Measurements from ENCODE around the gene ADCY1.

The ADCY1 gene

DNA sequence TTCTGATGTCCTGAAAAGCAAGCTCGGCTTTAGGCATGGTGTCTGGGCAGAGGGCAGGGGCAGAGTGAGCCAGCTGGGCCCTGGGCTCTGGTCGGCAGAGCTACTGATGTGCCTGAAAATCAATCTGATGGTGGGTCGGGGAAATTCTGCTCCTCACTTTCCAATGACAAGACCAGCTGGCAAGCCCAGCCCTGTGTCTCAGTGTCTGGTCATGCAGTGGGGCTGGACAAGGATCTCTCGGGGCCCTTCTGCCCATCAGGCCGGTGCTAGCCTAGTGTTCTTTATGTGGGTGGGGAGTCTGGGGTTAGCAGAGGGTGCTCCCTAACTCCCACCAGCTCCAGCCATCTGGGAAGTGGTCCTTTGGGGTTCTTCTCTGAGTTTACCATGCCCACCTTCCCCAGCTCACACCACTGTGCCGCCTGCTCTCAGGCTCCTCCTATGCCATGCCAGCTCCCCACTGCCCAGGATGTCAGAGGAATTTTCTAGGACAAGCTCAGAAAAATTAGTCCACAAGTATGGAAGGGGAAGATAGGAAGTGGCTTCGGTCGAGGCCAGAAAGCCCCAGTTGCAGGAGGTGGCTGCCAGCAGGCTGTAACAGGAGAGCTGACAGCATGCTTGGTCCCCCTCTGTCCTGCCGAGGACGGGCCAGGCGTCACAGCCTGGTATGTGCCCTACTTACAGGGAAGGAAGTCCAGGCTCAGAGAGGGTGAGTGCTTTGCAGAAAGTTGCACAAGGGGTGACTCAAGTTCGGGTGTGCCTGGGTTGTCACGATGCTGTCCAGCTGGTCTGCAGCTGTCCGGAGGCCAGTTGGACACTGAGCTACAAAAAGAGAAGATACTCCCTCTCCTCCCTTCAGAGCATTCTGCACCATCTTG lies 135.2 kb downstream of the ADCY1 start:
- TF ChIP-seq, protein P1, sequence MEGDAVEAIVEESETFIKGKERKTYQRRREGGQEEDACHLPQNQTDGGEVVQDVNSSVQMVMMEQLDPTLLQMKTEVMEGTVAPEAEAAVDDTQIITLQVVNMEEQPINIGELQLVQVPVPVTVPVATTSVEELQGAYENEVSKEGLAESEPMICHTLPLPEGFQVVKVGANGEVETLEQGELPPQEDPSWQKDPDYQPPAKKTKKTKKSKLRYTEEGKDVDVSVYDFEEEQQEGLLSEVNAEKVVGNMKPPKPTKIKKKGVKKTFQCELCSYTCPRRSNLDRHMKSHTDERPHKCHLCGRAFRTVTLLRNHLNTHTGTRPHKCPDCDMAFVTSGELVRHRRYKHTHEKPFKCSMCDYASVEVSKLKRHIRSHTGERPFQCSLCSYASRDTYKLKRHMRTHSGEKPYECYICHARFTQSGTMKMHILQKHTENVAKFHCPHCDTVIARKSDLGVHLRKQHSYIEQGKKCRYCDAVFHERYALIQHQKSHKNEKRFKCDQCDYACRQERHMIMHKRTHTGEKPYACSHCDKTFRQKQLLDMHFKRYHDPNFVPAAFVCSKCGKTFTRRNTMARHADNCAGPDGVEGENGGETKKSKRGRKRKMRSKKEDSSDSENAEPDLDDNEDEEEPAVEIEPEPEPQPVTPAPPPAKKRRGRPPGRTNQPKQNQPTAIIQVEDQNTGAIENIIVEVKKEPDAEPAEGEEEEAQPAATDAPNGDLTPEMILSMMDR (IDR thresholded peaks at IDR 0.05), result no peak

DNA sequence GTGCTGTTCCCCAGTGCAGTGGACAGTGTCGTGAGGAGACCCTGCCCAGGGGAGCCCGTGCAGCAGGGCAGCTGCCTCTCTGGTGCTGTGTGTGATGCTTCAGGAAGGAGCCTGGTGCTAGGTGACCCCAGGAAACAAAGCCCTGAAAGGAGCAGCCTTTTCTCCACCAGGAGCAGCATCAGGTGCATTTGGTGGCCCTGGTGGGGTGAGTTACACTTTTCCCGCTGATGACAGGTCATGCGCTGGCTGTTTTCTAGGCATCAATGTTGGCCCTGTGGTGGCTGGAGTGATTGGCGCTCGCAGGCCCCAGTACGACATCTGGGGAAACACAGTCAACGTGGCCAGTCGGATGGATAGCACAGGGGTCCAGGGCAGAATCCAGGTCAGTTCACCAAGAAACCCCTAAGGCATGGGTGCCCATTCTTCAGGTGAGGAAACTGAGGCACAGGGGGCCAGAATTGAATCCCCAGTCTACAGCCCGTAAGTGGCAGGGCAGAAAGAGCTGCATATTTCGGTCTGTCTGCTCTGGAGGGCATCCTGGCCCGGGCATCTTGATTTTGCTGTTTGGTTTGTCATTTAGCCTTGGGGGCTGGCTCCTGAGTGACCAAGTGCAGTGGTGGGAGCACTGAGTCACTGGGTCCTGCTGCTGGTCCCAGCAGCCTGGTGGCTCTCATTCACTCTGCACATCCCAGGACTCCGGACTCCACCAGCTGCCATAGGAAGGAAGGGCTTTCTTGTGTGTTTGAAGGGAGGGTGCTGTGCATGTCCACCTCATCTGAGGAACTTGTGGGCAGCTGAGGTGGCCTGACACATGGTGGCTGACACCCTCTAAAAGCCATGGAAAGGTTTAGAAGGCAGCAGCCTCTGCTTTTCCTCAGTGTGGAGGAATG lies 136.3 kb downstream of the ADCY1 start:
- TF ChIP-seq, protein P1 (IDR thresholded peaks at IDR 0.05), result no peak

DNA sequence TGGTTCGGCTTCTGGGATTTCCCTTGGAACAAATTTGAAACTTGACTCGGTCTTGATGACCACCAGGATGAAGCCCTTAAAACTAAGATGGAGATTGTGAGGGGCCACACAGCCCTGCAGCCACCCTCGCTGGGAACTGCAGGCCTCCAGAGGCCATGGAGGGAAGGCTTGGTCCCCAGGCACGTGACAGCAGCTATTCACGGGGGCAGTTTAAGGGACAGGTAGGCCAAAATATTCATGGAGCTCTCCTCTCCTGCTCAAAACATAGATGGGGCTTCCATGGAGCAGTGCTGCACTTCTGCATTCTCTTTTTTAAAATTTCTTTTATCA lies 137.0 kb downstream of the ADCY1 start:
- TF ChIP-seq, protein P1 (IDR thresholded peaks at IDR 0.05), result no peak

DNA sequence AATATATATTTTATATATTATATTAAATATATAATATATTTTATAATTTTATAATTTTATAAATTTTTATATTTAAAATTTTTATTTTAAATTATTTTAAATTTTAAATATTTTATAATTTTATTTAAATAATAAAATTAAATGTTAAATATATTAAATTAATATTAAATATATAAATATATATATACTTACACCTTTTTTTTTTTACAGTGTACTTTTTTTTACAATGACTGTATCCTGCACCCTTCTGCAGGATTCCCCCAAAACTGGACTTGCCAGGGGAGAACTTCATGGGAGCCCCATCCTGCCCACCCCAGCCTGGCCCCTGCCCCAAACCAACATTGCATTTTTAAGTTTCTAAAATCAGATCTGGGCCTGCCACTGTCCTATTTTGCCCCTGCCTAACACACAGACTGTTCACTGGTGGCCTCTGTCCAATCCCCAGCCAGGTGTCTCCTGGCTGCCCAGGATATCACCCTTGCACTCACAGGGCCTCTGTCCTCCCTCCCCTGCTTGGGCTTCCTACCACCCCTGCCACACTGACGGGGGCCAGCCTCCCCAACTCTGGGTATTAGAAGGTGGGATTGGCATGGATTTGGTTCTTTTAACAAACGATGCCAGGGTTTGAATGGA lies 138.0 kb downstream of the ADCY1 start:
- TF ChIP-seq, protein P1 (IDR thresholded peaks at IDR 0.05), result no peak

DNA sequence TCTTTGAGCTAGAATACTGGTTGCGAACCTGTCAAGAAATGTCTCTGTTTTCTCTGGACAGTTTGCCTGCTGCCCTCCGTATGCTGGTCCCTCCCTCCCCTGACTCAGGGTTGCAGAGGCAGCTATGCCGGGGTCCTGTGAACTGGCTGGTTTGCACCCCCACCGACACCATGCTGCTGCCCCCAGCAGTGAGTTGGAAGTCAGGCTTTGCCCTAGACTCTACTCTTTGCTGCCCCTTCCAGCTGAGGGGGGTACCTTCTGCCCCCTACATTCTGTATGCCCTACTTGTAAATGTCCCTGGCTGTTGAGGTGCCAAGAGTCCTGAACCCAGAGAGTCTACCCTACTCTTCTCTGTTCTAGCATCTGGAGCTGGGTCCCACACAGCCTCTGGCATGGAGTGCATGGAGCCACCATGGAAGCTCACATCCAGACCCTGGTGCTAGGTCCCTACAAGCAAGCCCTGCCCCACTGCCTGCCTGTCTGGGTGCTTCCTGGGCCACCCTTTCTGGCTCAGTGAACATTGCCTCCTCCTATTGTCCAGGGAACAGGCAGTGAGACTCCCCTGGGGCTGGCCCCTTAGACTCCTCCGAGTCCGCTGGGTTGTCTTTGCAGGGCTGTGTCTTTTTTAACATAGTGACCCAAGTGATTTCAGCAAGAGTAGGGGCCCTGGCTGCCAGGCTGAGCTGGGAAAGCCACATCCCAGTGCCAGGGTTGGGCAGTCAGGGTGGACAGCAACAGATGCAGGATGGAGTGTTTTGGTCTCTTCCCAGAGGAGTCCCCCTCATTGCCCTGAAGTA lies 138.9 kb downstream of the ADCY1 start:
- TF ChIP-seq, protein P1 (IDR thresholded peaks at IDR 0.05), result no peak

DNA sequence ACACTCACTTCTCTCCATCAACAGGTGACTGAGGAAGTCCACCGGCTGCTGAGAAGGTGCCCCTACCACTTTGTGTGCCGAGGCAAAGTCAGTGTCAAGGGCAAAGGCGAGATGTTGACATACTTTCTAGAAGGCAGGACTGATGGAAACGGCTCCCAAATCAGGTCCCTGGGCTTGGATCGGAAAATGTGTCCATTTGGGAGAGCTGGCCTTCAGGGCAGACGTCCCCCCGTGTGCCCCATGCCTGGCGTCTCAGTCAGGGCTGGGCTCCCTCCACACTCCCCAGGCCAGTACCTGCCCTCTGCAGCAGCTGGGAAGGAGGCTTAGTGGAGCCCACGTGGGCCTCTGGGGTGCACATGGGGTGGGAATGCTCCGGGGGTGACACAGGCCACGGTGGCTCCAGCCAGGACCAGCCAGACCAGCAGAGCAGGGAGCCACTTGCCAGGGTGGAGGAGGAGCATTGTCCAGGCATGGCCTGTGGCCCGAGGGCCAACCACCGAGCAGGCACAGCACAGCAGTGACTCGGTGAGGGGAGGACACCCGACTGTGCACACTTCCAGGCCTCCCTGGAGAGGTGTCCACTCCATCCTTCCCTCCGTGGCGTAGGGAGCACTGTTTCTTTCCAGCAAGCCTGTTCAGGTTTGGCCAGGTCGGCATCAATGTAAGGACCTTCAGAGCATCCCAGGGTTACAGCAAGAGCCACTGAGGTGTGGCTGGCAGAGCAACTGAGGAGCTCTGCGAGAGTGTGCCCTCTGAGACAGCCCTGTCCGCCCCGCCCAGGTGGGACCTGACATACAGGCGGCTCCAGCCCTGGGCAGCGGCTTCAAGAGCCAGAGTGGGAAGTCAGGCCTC lies 139.7 kb downstream of the ADCY1 start:
- TF ChIP-seq, protein P1 (IDR thresholded peaks at IDR 0.05), result no peak

All from LNCAP (cell line).